B cell (primary cell): ENCODE results near the gene PTPMT1. TPM values are rescaled to one million over a fixed set of nuclear protein-coding genes. Genes with fewer than 3 reads are reported as not detected.

ENCODE experiments used
- ATAC-seq: fragments of 200-7000 bp; cut with Tn5 transposase; one replicate; pipeline ENCODE4 v1.10.0; 2021; ENCODE audit warnings: low read depth, mild to moderate bottlenecking, moderate number of reproducible peaks, moderate library complexity
- CTCF ChIA-PET: fragments of 350-600 bp; sonication (Branson Sonifier 250); formaldehyde crosslinking; loops from one replicate; lab custom pipeline; 2021; ENCODE audit warnings: antibody characterized with exemption, inconsistent platforms; lab: Charles Lee
- POLR2A ChIA-PET: fragments of 350-600 bp; sonication (Branson Sonifier 250); formaldehyde crosslinking; loops from one replicate; lab custom pipeline; 2021; ENCODE audit warnings: antibody characterized with exemption; lab: Charles Lee
- DNase-seq: peaks from one replicate; pipeline ENCODE4 v3.0.0; 2013
- H2AFZ ChIP-seq: 2 replicates; pipeline ENCODE4 v1.6.1; 2012; ENCODE audit warnings: mild to moderate bottlenecking, low read depth, low read length; ENCODE audit not compliant: insufficient read depth, poor library complexity, severe bottlenecking
- H3K27ac ChIP-seq, 2 donors: 1 replicate in 1 of 2; 2 replicates in 1 of 2; pipeline ENCODE4 v1.5.1; 2012 to 2013; ENCODE audit warnings: low read length in 2 of 2, mild to moderate bottlenecking in 2 of 2, moderate library complexity in 1 of 2
- H3K27me3 ChIP-seq, 4 experiments: fragments of 200-600 bp in 1 of 4; sonication (generic) in 1 of 4; replicated peaks in 1 of 4; 1 replicate in 2 of 4; 2 replicates in 2 of 4; pipeline versions ENCODE4 v1.6.1 to v1.7.0; 2013 to 2016; ENCODE audit warnings: low read length in 3 of 4, mild to moderate bottlenecking in 2 of 4, mixed read lengths in 1 of 4, moderate library complexity in 1 of 4; ENCODE audit not compliant: insufficient read depth in 4 of 4, control insufficient read depth in 3 of 4; ENCODE audit errors: control extremely low read depth in 1 of 4
- H3K36me3 ChIP-seq, 2 experiments: replicated peaks in 1 of 2; 1 replicate in 1 of 2; 2 replicates in 1 of 2; pipeline versions ENCODE4 v1.6.1 to v1.7.1; 2013; ENCODE audit warnings: low read length in 1 of 2; ENCODE audit not compliant: insufficient read depth in 2 of 2, control insufficient read depth in 1 of 2; ENCODE audit errors: control extremely low read depth in 1 of 2, extremely low read depth in 1 of 2
- H3K4me1 ChIP-seq, 2 donors: fragments of 200-600 bp in 1 of 2; sonication (generic) in 1 of 2; 1 replicate in 1 of 2; 2 replicates in 1 of 2; pipeline versions ENCODE4 v1.5.1 to v1.6.1; 2013 to 2017; ENCODE audit warnings: low read length in 2 of 2; ENCODE audit not compliant: control insufficient read depth in 2 of 2, insufficient read depth in 2 of 2
- H3K4me2 ChIP-seq: replicated peaks from 2 replicates; pipeline ENCODE3; 2012; ENCODE audit warnings: mild to moderate bottlenecking, low read depth, low read length; ENCODE audit not compliant: poor library complexity, severe bottlenecking
- H3K4me3 ChIP-seq, 5 experiments: fragments of 200-600 bp in 1 of 5; sonication (generic) in 1 of 5; 1 replicate in 3 of 5; 2 replicates in 2 of 5; pipeline versions ENCODE4 v1.5.1 to v1.7.0; 2011 to 2016; ENCODE audit warnings: low read length in 4 of 5, mild to moderate bottlenecking in 4 of 5, low read depth in 2 of 5, control low read depth in 1 of 5, moderate library complexity in 1 of 5; ENCODE audit not compliant: insufficient read depth in 1 of 5; ENCODE audit errors: control extremely low read depth in 1 of 5, extremely low read depth in 1 of 5
- H3K79me2 ChIP-seq: fragments of 200-600 bp; sonication (generic); one replicate; pipeline ENCODE4 v1.6.0; 2016; ENCODE audit warnings: low read length; ENCODE audit not compliant: control insufficient read depth, insufficient read depth
- H3K9ac ChIP-seq: fragments of 200-600 bp; sonication (generic); 2 replicates; pipeline ENCODE4 v1.6.1; 2017; ENCODE audit warnings: mild to moderate bottlenecking, low read length, moderate library complexity
- H3K9me3 ChIP-seq, 3 donors: one replicate each; pipeline versions ENCODE4 v1.6.1 to v1.7.1; 2013; ENCODE audit warnings: low read length in 2 of 3; ENCODE audit not compliant: control insufficient read depth in 2 of 3, insufficient read depth in 1 of 3; ENCODE audit errors: control extremely low read depth in 1 of 3
- H4K20me1 ChIP-seq: 2 replicates; pipeline ENCODE4 v1.6.0; 2012; ENCODE audit warnings: mild to moderate bottlenecking, low read length; ENCODE audit not compliant: insufficient read depth, control insufficient read depth, poor library complexity, severe bottlenecking
- H3K27ac Mint-ChIP-seq: one replicate; pipeline ENCODE4 v1.8.0; 2021; ENCODE audit warnings: mixed read lengths
- H3K27me3 Mint-ChIP-seq: one replicate; pipeline ENCODE4 v1.8.0; 2021; ENCODE audit warnings: mixed read lengths
- H3K4me1 Mint-ChIP-seq: one replicate; pipeline ENCODE4 v1.8.0; 2021; ENCODE audit warnings: mixed read lengths
- H3K4me3 Mint-ChIP-seq: one replicate; pipeline ENCODE4 v1.8.0; 2021; ENCODE audit warnings: mixed read lengths
- H3K9me3 Mint-ChIP-seq: one replicate; pipeline ENCODE4 v1.8.0; 2022; ENCODE audit warnings: mixed read lengths; ENCODE audit not compliant: insufficient read depth
- CTCF ChIP-seq: fragments of 200-600 bp; IDR thresholded peaks from one replicate; pipeline ENCODE4 v1.8.0; 2022; ENCODE audit warnings: antibody characterized with exemption, mild to moderate bottlenecking
- EZH2 ChIP-seq: IDR thresholded peaks from 2 replicates; pipeline ENCODE4 v1.6.1; 2012; ENCODE audit warnings: borderline replicate concordance, low read depth, mild to moderate bottlenecking, moderate library complexity, low read length; ENCODE audit not compliant: insufficient read depth, poor library complexity, severe bottlenecking
- WGBS: methylation state at CpG from one replicate; pipeline ENCODE4 v1.1.5; 2013; ENCODE audit warnings: missing lambda C conversion rate; ENCODE audit not compliant: insufficient coverage; 5-methylcytosine and 5-hydroxymethylcytosine counted together
- intact Hi-C: fragments of 100-400 bp; cut with micrococcal nuclease; formaldehyde crosslinking; loops from one replicate; pipeline ENCODE4 v1.10.0; 2022
- polyA minus RNA-seq: library from RNA; depleted of rRNA, polyadenylated mRNA; stranded (reverse); fragments of >200 nt; gene quantifications from 2 replicates; pipeline ENCODE4 v1.2.3, GENCODE V29; 2012
- polyA plus RNA-seq: library from polyadenylated mRNA; depleted of rRNA; stranded (reverse); fragments of >200 nt; gene quantifications from 2 replicates; pipeline ENCODE4 v1.2.3, GENCODE V29; 2012
- total RNA-seq, 2 donors: library from RNA; stranded (reverse); fragments of 120-200 nt in 1 of 2; gene quantifications; 1 replicate in 1 of 2; 2 replicates in 1 of 2; pipeline versions ENCODE4 v1.2.3 to v1.2.4, GENCODE V29; 2013 to 2022

PTPMT1 gene
- total RNA-seq (20.8 and 26.2 TPM in 2 replicates), polyA plus RNA-seq (27.2 and 35.7 TPM in 2 replicates), polyA minus RNA-seq (35.1 and 45.5 TPM in 2 replicates)
- total RNA-seq (2013): 36.9 TPM

GRCh38 chr11:47565340-47566148 lies at the start of gene PTPMT1:
Gene PTPMT1, plus strand, starts transcription at chr11:47565599. Its CDS starts 24 bp downstream, at chr11:47565623.
- no peaks in the 10 kb centered on the region for H4K20me1 ChIP-seq
- CTCF ChIA-PET: interaction anchor here (0.7 to 2.5 kb wide), 3 partner anchors 12 to 987 kb away, joined by 3 to 19 read pairs (median 7); partner anchors contain the start of genes CELF1 and KBTBD4
- H3K9me3 ChIP-seq: no peaks in the 10 kb centered on the region
- Mint-ChIP-seq H3K9me3 (no peaks in the 10 kb centered on the region), H3K4me1 (peaks cover 20% of the 10 kb centered on the region), H3K27ac (peak within 1 kb of the TSS; percentile 87), H3K4me3 (peak within 1 kb of the TSS; percentile 85), H3K27me3 (no peaks in the 10 kb centered on the region)
- peak within 1 kb of the TSS; percentile 99 for H2AFZ ChIP-seq
- H3K4me3 ChIP-seq: peak within 1 kb of the TSS; percentile 59 to 90 (median 83)
- H3K27me3 ChIP-seq: no peaks in the 10 kb centered on the region
- H3K4me2 ChIP-seq: peak within 1 kb of the TSS; percentile 99
- WGBS: under 1% methylated on average over 86 of the region's 86 CpGs
- peaks cover 8 to 17% of the 10 kb centered on the region in 2 donors for H3K4me1 ChIP-seq
- POLR2A ChIA-PET: interaction anchor here (0.5 to 1.9 kb wide), 6 partner anchors 12 to 137 kb away, joined by 3 to 18 read pairs (median 6); partner anchors contain the start of genes CELF1, KBTBD4 and NDUFS3
- peak within 1 kb of the TSS; percentile 97 for H3K9ac ChIP-seq
- intact Hi-C loops: loop anchor here (1.0 to 2.0 kb wide), 2 partner anchors 12 to 13 kb away; partner anchors contain the start of genes CELF1, KBTBD4 and NDUFS3
- H3K79me2 ChIP-seq: peaks cover 66% of the 10 kb centered on the region
- TF ChIP-seq EZH2 (no peak), CTCF (no peak)
- H3K36me3 ChIP-seq: peaks cover 0 to 9% of the 10 kb centered on the region in 2 experiments
- DNase-seq (peak; percentile 77), ATAC-seq (peak; percentile 94)
- peak within 1 kb of the TSS; percentile 81 to 89 for H3K27ac ChIP-seq
